Measurements from ENCODE around the gene CFAP57. TPM values are rescaled to one million over a fixed set of nuclear protein-coding genes. Genes with fewer than 3 reads are reported as not detected.

CFAP57 gene
- total and polyA plus RNA-seq, 2 of the 13 experiments (the other 11 are each of a cell fraction or from before 2014, with no cell fraction given): 0.01 TPM; not detected in 1

GRCh38 chr1:43238085-43238484 is 66.0 kb downstream of the CFAP57 start:
- peak overlapping the region; percentile 14; the same call in 1 of the 2 replicates for H3K4me2 ChIP-seq (ENCODE audit: low read depth, low read length)
- no TSS peak for BruUV-seq (replicated peaks)
- DNase-seq (ENCODE audit: low spot score): peak; percentile 81
- H3K27ac ChIP-seq (ENCODE audit: extremely low read length, insufficient read depth, low read length): no peak overlapping the region
- no peak overlapping the region for H2AFZ ChIP-seq (ENCODE audit: low read length)
- ATAC-seq: peak; percentile 95
- H3K4me3 ChIP-seq (replicated peaks in 1 of 3; ENCODE audit: insufficient read depth in 1 of 3, low read depth in 2 of 3, low read length in 3 of 3): no peak overlapping the region
- FAIRE-seq: peak; percentile 97
- no peak overlapping the region for H3K9ac ChIP-seq (ENCODE audit: insufficient read depth, low read depth, low read length)
- in situ Hi-C loops (cut with HindIII; ENCODE audit: extremely low pct_ligation_motif_present, low pct_unique_long_range_greater_than_20kb) (no loop called here), intact Hi-C loops (cut with micrococcal nuclease; ENCODE audit: unreplicated experiment) (loop anchor here (1.0 to 5.0 kb wide), 4 partner anchors 109 to 176 kb away; partner anchors contain the start of gene CDC20)
- no peaks in the 10 kb centered on the region for H3K79me2 ChIP-seq (ENCODE audit: insufficient read depth, low read length)
- H4K20me1 ChIP-seq (ENCODE audit: insufficient read depth, low read length): no peaks in the 10 kb centered on the region
- ChIA-PET CTCF (ENCODE audit: low intra/inter-chr PET ratio, low total read pairs) (interaction anchor here (0.7 to 2.1 kb wide), 5 partner anchors 11 to 177 kb away, joined by 3 to 36 read pairs (median 5); partner anchors contain the start of genes CDC20 and ELOVL1), POLR2A (interaction anchor here (0.6 to 0.7 kb wide), 2 partner anchors 65 to 151 kb away, joined by 3 read pairs; partner anchors contain the start of genes MED8 and SZT2)
- peaks cover 6% of the 10 kb centered on the region; the same call in 1 of the 2 replicates for H3K4me1 ChIP-seq (ENCODE audit: insufficient read depth, low read length)
- no peaks in the 10 kb centered on the region for H3K9me3 ChIP-seq (ENCODE audit: low read length)
- H3K27me3 ChIP-seq (ENCODE audit: control insufficient read depth in 1 of 2, insufficient read depth in 2 of 2, low read length in 2 of 2): peaks cover 1 to 27% of the 10 kb centered on the region in 2 experiments; a peak in 4 of 5 replicates
- 9% methylated on average over 4 of the region's 5 CpGs for WGBS (ENCODE audit: low lambda C conversion rate)
- H3K36me3 ChIP-seq (replicated peaks in 1 of 2; ENCODE audit: control insufficient read depth in 1 of 2, insufficient read depth in 2 of 2, low read length in 2 of 2): no peaks in the 10 kb centered on the region
- peak; percentile 76 for TF ChIP-seq IRF2 (CRISPR knock-in tag; IDR thresholded peaks at IDR 0.05)
- no peak for TF ChIP-seq ZBTB39 (CRISPR knock-in tag; IDR thresholded peaks at IDR 0.05)
- peak; percentile 44; the same call in 1 of the 2 replicates for TF ChIP-seq ELF3 (CRISPR knock-in tag; IDR thresholded peaks at IDR 0.05)
- TF ChIP-seq STAG1 (CRISPR knock-in tag; IDR thresholded peaks at IDR 0.05): peak; percentile 99
- no peak for TF ChIP-seq HHEX (CRISPR knock-in tag; IDR thresholded peaks at IDR 0.05)
- no peak for TF ChIP-seq ZNF570 (CRISPR knock-in tag; IDR thresholded peaks at IDR 0.05; ENCODE audit: borderline replicate concordance)
- no peak for TF ChIP-seq SOX6 (IDR thresholded peaks at IDR 0.05)
- TF ChIP-seq SOX6 (CRISPR knock-in tag; IDR thresholded peaks at IDR 0.05): 0 out of 2 replicates have a peak, but pooled peaks have one; percentile 11
- no peak for TF ChIP-seq MXD3 (CRISPR knock-in tag; IDR thresholded peaks at IDR 0.05)
- TF ChIP-seq ZNF318 (CRISPR knock-in tag; IDR thresholded peaks at IDR 0.05): no peak
- 0 out of 2 replicates have a peak, but pooled peaks have one; percentile 36 for TF ChIP-seq PATZ1 (CRISPR knock-in tag; IDR thresholded peaks at IDR 0.05)
- peak; percentile 16; the same call in 1 of the 2 replicates for TF ChIP-seq CEBPG (CRISPR knock-in tag; IDR thresholded peaks at IDR 0.05)
